Liver (tissue), 9 donors: ENCODE results near the gene UBA3. TPM values are rescaled to one million over a fixed set of nuclear protein-coding genes. Genes with fewer than 3 reads are reported as not detected.

ENCODE experiments used
- DNase-seq: peaks from one replicate; pipeline ENCODE4 v3.0.0-alpha.2; 2017; ENCODE audit warnings: low spot score
- H3K27ac ChIP-seq, 2 donors: one replicate each; pipeline ENCODE4 v1.7.0; 2013; ENCODE audit warnings: inconsistent platforms in 2 of 2, low read length in 2 of 2, control low read depth in 1 of 2, low read depth in 1 of 2, mild to moderate bottlenecking in 1 of 2
- H3K27me3 ChIP-seq, 4 donors: one replicate each; pipeline versions ENCODE4 v1.6.1 to v1.7.0; 2013; ENCODE audit warnings: low read length in 3 of 4, inconsistent platforms in 1 of 4, mild to moderate bottlenecking in 1 of 4, moderate library complexity in 1 of 4; ENCODE audit not compliant: control insufficient read depth in 4 of 4, insufficient read depth in 4 of 4
- H3K36me3 ChIP-seq, 4 donors: one replicate each; pipeline versions ENCODE4 v1.6.1 to v1.7.0; 2013; ENCODE audit warnings: low read length in 3 of 4, mild to moderate bottlenecking in 3 of 4, low read depth in 1 of 4, moderate library complexity in 1 of 4; ENCODE audit not compliant: control insufficient read depth in 4 of 4, insufficient read depth in 3 of 4
- H3K4me1 ChIP-seq, 4 donors: one replicate each; pipeline versions ENCODE4 v1.6.1 to v1.7.0; 2013; ENCODE audit warnings: low read length in 3 of 4, mild to moderate bottlenecking in 3 of 4, moderate library complexity in 1 of 4; ENCODE audit not compliant: control insufficient read depth in 4 of 4, insufficient read depth in 4 of 4
- H3K4me3 ChIP-seq, 3 donors: one replicate each; pipeline versions ENCODE4 v1.6.1 to v1.7.0; 2013; ENCODE audit warnings: low read length in 3 of 3, control low read depth in 1 of 3, low read depth in 1 of 3, mild to moderate bottlenecking in 1 of 3
- H3K9ac ChIP-seq, 2 donors: one replicate each; pipeline ENCODE4 v1.7.0; 2013; ENCODE audit warnings: low read length in 2 of 2, mild to moderate bottlenecking in 2 of 2, moderate library complexity in 2 of 2, control low read depth in 1 of 2, low read depth in 1 of 2
- H3K9me3 ChIP-seq, 4 donors: one replicate each; pipeline versions ENCODE4 v1.6.1 to v1.7.0; 2013; ENCODE audit warnings: low read length in 3 of 4; ENCODE audit not compliant: control insufficient read depth in 4 of 4
- ATF3 ChIP-seq: IDR thresholded peaks from 2 replicates; pipeline ENCODE4 v1.6.1; 2016; ENCODE audit warnings: antibody characterized with exemption
- CTCF ChIP-seq: fragments of 150-350 bp; IDR thresholded peaks from 2 replicates; pipeline ENCODE4 v1.5.1; 2017; ENCODE audit warnings: improper control_type of control experiment, low read depth, low read length; ENCODE audit not compliant: missing input control
- EGR1 ChIP-seq, 2 donors: IDR thresholded peaks; 2 replicates each; pipeline ENCODE4 v1.6.1; 2016 to 2018; ENCODE audit warnings: antibody characterized with exemption in 2 of 2, low read depth in 2 of 2
- GABPA ChIP-seq, 2 donors: IDR thresholded peaks in 1 of 2; conservative IDR thresholded peaks in 1 of 2; 2 replicates each; pipeline ENCODE4 v1.6.1; 2016; ENCODE audit warnings: antibody characterized with exemption in 2 of 2, mild to moderate bottlenecking in 1 of 2, moderate library complexity in 1 of 2
- HNF4G ChIP-seq: IDR thresholded peaks from 2 replicates; pipeline ENCODE4 v1.6.1; 2016; ENCODE audit warnings: antibody characterized with exemption
- MAX ChIP-seq: IDR thresholded peaks from 2 replicates; pipeline ENCODE4 v1.6.1; 2016; ENCODE audit warnings: antibody characterized with exemption
- NR2F2 ChIP-seq: IDR thresholded peaks from 2 replicates; pipeline ENCODE4 v1.6.1; 2016; ENCODE audit warnings: antibody characterized with exemption
- RAD21 ChIP-seq, 2 donors: IDR thresholded peaks; 2 replicates each; pipeline ENCODE4 v1.6.1; 2016; ENCODE audit warnings: antibody characterized with exemption in 2 of 2, mild to moderate bottlenecking in 2 of 2
- RXRA ChIP-seq, 2 donors: IDR thresholded peaks; 2 replicates each; pipeline ENCODE4 v1.6.1; 2017 to 2018; ENCODE audit warnings: antibody characterized with exemption in 2 of 2, mild to moderate bottlenecking in 1 of 2
- SP1 ChIP-seq: IDR thresholded peaks from 2 replicates; pipeline ENCODE4 v1.6.1; 2018; ENCODE audit warnings: antibody characterized with exemption, mild to moderate bottlenecking
- TAF1 ChIP-seq: conservative IDR thresholded peaks from 2 replicates; pipeline ENCODE4 v1.6.1; 2016; ENCODE audit warnings: antibody characterized with exemption, mild to moderate bottlenecking
- ZBTB33 ChIP-seq: IDR thresholded peaks from 2 replicates; pipeline ENCODE4 v1.6.1; 2016; ENCODE audit warnings: antibody characterized with exemption
- WGBS: extraction: QIAGEN DNeasy Blood & Tissue Kit; methylation state at CpG from one replicate; pipeline ENCODE4 v1.1.7; 2013; 5-methylcytosine and 5-hydroxymethylcytosine counted together
- polyA plus RNA-seq, 2 donors: library from polyadenylated mRNA; stranded (reverse) in 1 of 2; unstranded in 1 of 2; fragments of 200-250 nt in 1 of 2; fragments of >200 nt in 1 of 2; fragmentation: Nextera tagmentation in 1 of 2; extraction: Ambion mirVana in 1 of 2; gene quantifications; one replicate each; pipeline versions ENCODE4 v1.2.1 to v1.2.3, GENCODE V29; 2013 to 2015
- total RNA-seq, 2 donors: library from RNA; depleted of rRNA; stranded (reverse); fragments of >200 nt; gene quantifications; one replicate each; pipeline ENCODE4 v1.2.3, GENCODE V29; 2014
- donor health status: healthy.
- donor health status: healthy.
- donor health status: healthy.
- donor health status: healthy.
- donor health status: healthy.

The UBA3 gene
- total and polyA plus RNA-seq, 4 donors = 13.1 to 34.4 (median 26.4) TPM

GRCh38 chr3:69082805-69083204 lies 2.6 kb upstream of the UBA3 start:
- H3K36me3 ChIP-seq = no peaks in the 10 kb centered on the region
- peaks cover 12 to 33% (median 26%) of the 10 kb centered on the region in 4 donors for H3K4me1 ChIP-seq
- TF ChIP-seq CTCF (no peak), ATF3 (no peak), GABPA (IDR thresholded peaks at IDR 0.05 in 1 of 2, conservative IDR thresholded peaks at IDR 0.05 in 1 of 2) (no peak), EGR1 (IDR thresholded peaks at IDR 0.05; ENCODE audit: low read depth in 2 of 2) (no peak)
- H3K9ac ChIP-seq = no peak overlapping the region
- no peak overlapping the region for H3K4me3 ChIP-seq
- no peak for DNase-seq
- H3K9me3 ChIP-seq = no peaks in the 10 kb centered on the region
- H3K27ac ChIP-seq = no peak overlapping the region
- no peaks in the 10 kb centered on the region for H3K27me3 ChIP-seq

GRCh38 chr3:69082361-69082760 lies 2.2 kb upstream of the UBA3 start:
- Histone ChIP-seq H3K27ac (no peak overlapping the region), H3K4me3 (no peak overlapping the region), H3K9ac (no peak overlapping the region), H3K27me3 (no peaks in the 10 kb centered on the region), H3K9me3 (no peaks in the 10 kb centered on the region), H3K4me1 (peaks cover 12 to 32% (median 26%) of the 10 kb centered on the region in 4 donors), H3K36me3 (no peaks in the 10 kb centered on the region)
- WGBS = 80% methylated on average over 2 of the region's 2 CpGs
- DNase-seq = no peak
- TF ChIP-seq HNF4G (no peak), ZBTB33 (no peak), CTCF (no peak), TAF1 (no peak), RAD21 (IDR thresholded peaks at IDR 0.05) (no peak), GABPA (IDR thresholded peaks at IDR 0.05 in 1 of 2, conservative IDR thresholded peaks at IDR 0.05 in 1 of 2) (no peak), NR2F2 (no peak), SP1 (no peak)

GRCh38 chr3:69081583-69082262 lies 1.6 kb upstream of the UBA3 start:
- H3K4me1 ChIP-seq = peaks cover 12 to 32% (median 25%) of the 10 kb centered on the region in 4 donors
- H3K9ac ChIP-seq = no peak overlapping the region
- H3K36me3 ChIP-seq = no peaks in the 10 kb centered on the region
- no peak overlapping the region for H3K27ac ChIP-seq
- no peaks in the 10 kb centered on the region for H3K9me3 ChIP-seq
- 85% methylated on average over 5 of the region's 5 CpGs for WGBS
- no peaks in the 10 kb centered on the region for H3K27me3 ChIP-seq
- H3K4me3 ChIP-seq = no peak overlapping the region
- DNase-seq = no peak
- TF ChIP-seq EGR1 (IDR thresholded peaks at IDR 0.05; ENCODE audit: low read depth in 2 of 2) (no peak), MAX (no peak), RXRA (IDR thresholded peaks at IDR 0.05) (no peak), GABPA (IDR thresholded peaks at IDR 0.05 in 1 of 2, conservative IDR thresholded peaks at IDR 0.05 in 1 of 2) (no peak)
